Smooth muscle cell (in vitro differentiated cells): ENCODE results near the gene NTM. TPM values are rescaled to one million over a fixed set of nuclear protein-coding genes. Genes with fewer than 3 reads are reported as not detected.

Experiments
- DNase-seq: peaks from one replicate; lab custom pipeline; 2025; ENCODE audit not compliant: unreplicated experiment; lab: John Stamatoyannopoulos, UW
- H2AFZ ChIP-seq: fragments of 200-600 bp; sonication (generic); 2 replicates; pipeline ENCODE4 v1.6.0; 2016; ENCODE audit warnings: antibody characterized with exemption, low read depth, mild to moderate bottlenecking
- H3F3A ChIP-seq: fragments of 200-600 bp; sonication (generic); 2 replicates; pipeline ENCODE4 v1.6.0; 2017; ENCODE audit warnings: antibody characterized with exemption, low read depth
- H3K27ac ChIP-seq: fragments of 200-600 bp; sonication (generic); 2 replicates; pipeline ENCODE4 v1.5.1; 2016; ENCODE audit warnings: low read depth, mild to moderate bottlenecking
- H3K27me3 ChIP-seq: fragments of 200-600 bp; sonication (generic); 2 replicates; pipeline ENCODE4 v1.6.1; 2016; ENCODE audit warnings: low read depth, mild to moderate bottlenecking
- H3K36me3 ChIP-seq: fragments of 200-600 bp; sonication (generic); 2 replicates; pipeline ENCODE4 v1.5.1; 2016; ENCODE audit warnings: low read depth
- H3K4me1 ChIP-seq: fragments of 200-600 bp; sonication (generic); 2 replicates; pipeline ENCODE4 v1.5.1; 2016; ENCODE audit warnings: low read depth
- H3K4me2 ChIP-seq: fragments of 200-600 bp; sonication (generic); 2 replicates; pipeline ENCODE4 v1.6.0; 2016; ENCODE audit warnings: mild to moderate bottlenecking
- H3K4me3 ChIP-seq: fragments of 200-600 bp; sonication (generic); 2 replicates; pipeline ENCODE4 v1.5.1; 2016; ENCODE audit warnings: mild to moderate bottlenecking
- H3K79me2 ChIP-seq: fragments of 200-600 bp; sonication (generic); 2 replicates; pipeline ENCODE4 v1.6.0; 2016; ENCODE audit warnings: low read depth, mild to moderate bottlenecking
- H3K9ac ChIP-seq: fragments of 200-600 bp; sonication (generic); 2 replicates; pipeline ENCODE4 v1.6.0; 2016; ENCODE audit warnings: low read depth
- H3K9me3 ChIP-seq: fragments of 200-600 bp; sonication (generic); replicated peaks from 2 replicates; pipeline ENCODE4 v1.5.1; 2016; ENCODE audit warnings: low read depth
- H4K20me1 ChIP-seq: fragments of 200-600 bp; sonication (generic); 2 replicates; pipeline ENCODE4 v1.6.0; 2016; ENCODE audit warnings: low read depth
- CTCF ChIP-seq: fragments of 200-600 bp; sonication (generic); IDR thresholded peaks from 2 replicates; pipeline ENCODE4 v1.5.1; 2017; ENCODE audit warnings: borderline replicate concordance, mild to moderate bottlenecking, antibody characterized with exemption; ENCODE audit not compliant: insufficient read depth, poor library complexity, severe bottlenecking
- WGBS: methylation state at CpG from one replicate; pipeline ENCODE4 v1.1.7; 2016; ENCODE audit warnings: low lambda C conversion rate; 5-methylcytosine and 5-hydroxymethylcytosine counted together
- polyA plus RNA-seq: library from polyadenylated mRNA; unstranded; fragments of >200 nt; fragmentation: Nextera tagmentation; extraction: Ambion mirVana; gene quantifications from 2 replicates; pipeline ENCODE4 v1.2.1, GENCODE V29; 2016
- total RNA-seq: library from RNA; depleted of rRNA; stranded (reverse); fragments of >200 nt; gene quantifications from 2 replicates; pipeline ENCODE4 v1.2.3, GENCODE V29; 2014

The NTM gene
- total and polyA plus RNA-seq, 2 experiments from 2014 or later: 68.9 to 123 TPM

DNA sequence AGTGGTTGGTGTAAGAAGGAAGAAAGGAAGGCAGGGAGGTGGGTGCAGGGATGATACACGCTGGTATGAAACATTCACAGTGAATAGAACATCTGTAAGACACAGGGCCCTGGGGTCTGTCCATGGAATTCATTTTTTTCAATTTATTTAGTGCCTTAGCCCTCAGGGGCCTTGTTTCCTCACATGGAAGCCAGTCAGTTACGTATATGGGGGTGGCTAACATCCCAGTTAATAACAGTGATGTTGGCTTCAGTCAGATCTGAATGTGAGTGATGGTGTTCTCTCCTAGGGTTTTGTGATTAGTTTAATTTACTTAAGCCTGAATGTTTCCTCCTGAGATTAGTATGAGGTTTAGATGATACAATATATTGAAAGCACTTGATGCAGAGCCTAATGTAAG is 577.1 kb downstream of the NTM start:
- no peak overlapping the region for H3K4me3 ChIP-seq
- H3K27ac ChIP-seq: no peak overlapping the region
- WGBS: 95% methylated on average over 2 of the region's 2 CpGs
- TF ChIP-seq CTCF: no peak
- H3K9me3 ChIP-seq: no peaks in the 10 kb centered on the region
- H4K20me1 ChIP-seq: peaks cover 35% of the 10 kb centered on the region
- no peak overlapping the region for H3K9ac ChIP-seq
- peaks cover 12% of the 10 kb centered on the region for H3K27me3 ChIP-seq
- H3K4me1 ChIP-seq: no peaks in the 10 kb centered on the region
- no peak overlapping the region for H3K4me2 ChIP-seq
- H3K36me3 ChIP-seq: no peaks in the 10 kb centered on the region
- no peaks in the 10 kb centered on the region for H3F3A ChIP-seq
- DNase-seq: no peak
- H2AFZ ChIP-seq: no peak overlapping the region
- no peaks in the 10 kb centered on the region for H3K79me2 ChIP-seq

DNA sequence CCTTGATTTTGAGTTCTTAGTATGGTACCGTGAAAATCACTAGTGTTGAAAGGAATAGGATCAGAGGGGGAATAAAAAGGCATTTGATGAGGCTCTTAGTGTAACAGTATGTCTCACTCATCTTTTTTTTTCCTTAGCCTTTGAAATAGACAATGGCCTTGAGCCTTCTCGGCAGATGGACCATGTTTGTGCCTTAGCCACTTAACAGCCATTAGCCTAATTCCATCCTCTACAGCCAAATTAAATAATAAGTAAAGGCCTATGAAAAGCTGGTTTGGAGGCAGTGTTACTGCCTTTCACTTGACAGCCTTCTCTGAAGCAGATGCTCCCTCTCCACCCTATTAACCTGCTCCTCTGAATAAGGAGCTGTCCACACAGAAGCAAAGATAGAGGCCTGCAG is 580.7 kb downstream of the NTM start:
- no peak for TF ChIP-seq CTCF
- 94% methylated on average over 2 of the region's 2 CpGs for WGBS

GRCh38 chr11:131954146-131954545 is 583.7 kb downstream of the NTM start:
- no peak overlapping the region for H3K9ac ChIP-seq
- no peaks in the 10 kb centered on the region for H3K4me1 ChIP-seq
- no peak overlapping the region for H2AFZ ChIP-seq
- no peak overlapping the region for H3K4me2 ChIP-seq
- no peak for TF ChIP-seq CTCF
- peaks cover 10% of the 10 kb centered on the region for H3K27me3 ChIP-seq
- H4K20me1 ChIP-seq: peaks cover 21% of the 10 kb centered on the region
- WGBS: 97% methylated on average over 10 of the region's 10 CpGs
- no peak overlapping the region for H3K4me3 ChIP-seq
- DNase-seq: no peak
- H3F3A ChIP-seq: no peaks in the 10 kb centered on the region
- H3K79me2 ChIP-seq: no peaks in the 10 kb centered on the region
- no peak overlapping the region for H3K27ac ChIP-seq
- H3K36me3 ChIP-seq: no peaks in the 10 kb centered on the region
- H3K9me3 ChIP-seq: no peaks in the 10 kb centered on the region

More for the DNA sequence above, 580.7 kb downstream of the NTM start:
- H3K36me3 ChIP-seq: no peaks in the 10 kb centered on the region
- H3K27ac ChIP-seq: no peak overlapping the region
- H3K79me2 ChIP-seq: no peaks in the 10 kb centered on the region
- H3K4me3 ChIP-seq: no peak overlapping the region
- H3K4me1 ChIP-seq: no peaks in the 10 kb centered on the region
- H2AFZ ChIP-seq: no peak overlapping the region
- no peak overlapping the region for H3K9ac ChIP-seq
- no peak overlapping the region for H3K4me2 ChIP-seq
- H4K20me1 ChIP-seq: peaks cover 22% of the 10 kb centered on the region
- DNase-seq: no peak
- no peaks in the 10 kb centered on the region for H3F3A ChIP-seq
- no peaks in the 10 kb centered on the region for H3K9me3 ChIP-seq
- H3K27me3 ChIP-seq: peaks cover 10% of the 10 kb centered on the region

GRCh38 chr11:131955904-131956303 is 585.5 kb downstream of the NTM start:
- no peak overlapping the region for H3K27ac ChIP-seq
- no peak overlapping the region for H3K4me2 ChIP-seq
- no peaks in the 10 kb centered on the region for H3K9me3 ChIP-seq
- no peak overlapping the region for H2AFZ ChIP-seq
- peaks cover 14% of the 10 kb centered on the region for H3K27me3 ChIP-seq
- H3K4me1 ChIP-seq: no peaks in the 10 kb centered on the region
- WGBS: 60% methylated on average over 6 of the region's 6 CpGs
- H4K20me1 ChIP-seq: peaks cover 12% of the 10 kb centered on the region
- no peaks in the 10 kb centered on the region for H3K36me3 ChIP-seq
- no peaks in the 10 kb centered on the region for H3K79me2 ChIP-seq
- TF ChIP-seq CTCF: no peak
- H3K9ac ChIP-seq: no peak overlapping the region
- DNase-seq: no peak
- H3F3A ChIP-seq: no peaks in the 10 kb centered on the region
- no peak overlapping the region for H3K4me3 ChIP-seq
